ENCODE measurements around the gene SPATS2. TPM values are rescaled to one million over a fixed set of nuclear protein-coding genes. Genes with fewer than 3 reads are reported as not detected.

Gene SPATS2
- total RNA-seq, 1 donor from 2014 or later, result 49.5 TPM

DNA sequence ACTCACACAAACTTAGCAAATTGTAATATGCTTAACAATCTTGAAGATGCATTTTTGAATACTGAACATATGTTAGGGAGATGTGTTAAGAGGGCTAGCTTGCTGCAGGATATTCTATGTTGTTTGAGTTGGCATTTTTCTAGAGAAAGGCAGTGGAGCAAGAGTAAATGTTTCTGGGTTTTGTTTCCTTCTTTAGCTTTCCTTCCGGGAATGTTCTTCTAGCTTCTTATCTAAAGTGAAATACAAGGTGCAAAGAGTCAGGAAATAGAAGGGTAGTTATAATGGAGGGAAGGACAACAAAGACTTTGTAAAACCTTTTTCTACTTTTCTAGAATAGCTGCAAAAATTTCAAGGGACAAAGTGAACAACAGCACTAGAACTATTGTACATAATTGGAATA, 94.0 kb downstream of the SPATS2 start:
- Mint-ChIP-seq H3K9me3 (no peaks in the 10 kb centered on the region), H3K27me3 (ENCODE audit: insufficient read depth, low read depth) (peaks cover 6% of the 10 kb centered on the region), H3K27ac (no peak overlapping the region), H3K4me1 (peaks cover 22% of the 10 kb centered on the region), H3K4me3 (no peak overlapping the region), H3K36me3 (peaks cover 16% of the 10 kb centered on the region)
- TF ChIP-seq, protein P1, sequence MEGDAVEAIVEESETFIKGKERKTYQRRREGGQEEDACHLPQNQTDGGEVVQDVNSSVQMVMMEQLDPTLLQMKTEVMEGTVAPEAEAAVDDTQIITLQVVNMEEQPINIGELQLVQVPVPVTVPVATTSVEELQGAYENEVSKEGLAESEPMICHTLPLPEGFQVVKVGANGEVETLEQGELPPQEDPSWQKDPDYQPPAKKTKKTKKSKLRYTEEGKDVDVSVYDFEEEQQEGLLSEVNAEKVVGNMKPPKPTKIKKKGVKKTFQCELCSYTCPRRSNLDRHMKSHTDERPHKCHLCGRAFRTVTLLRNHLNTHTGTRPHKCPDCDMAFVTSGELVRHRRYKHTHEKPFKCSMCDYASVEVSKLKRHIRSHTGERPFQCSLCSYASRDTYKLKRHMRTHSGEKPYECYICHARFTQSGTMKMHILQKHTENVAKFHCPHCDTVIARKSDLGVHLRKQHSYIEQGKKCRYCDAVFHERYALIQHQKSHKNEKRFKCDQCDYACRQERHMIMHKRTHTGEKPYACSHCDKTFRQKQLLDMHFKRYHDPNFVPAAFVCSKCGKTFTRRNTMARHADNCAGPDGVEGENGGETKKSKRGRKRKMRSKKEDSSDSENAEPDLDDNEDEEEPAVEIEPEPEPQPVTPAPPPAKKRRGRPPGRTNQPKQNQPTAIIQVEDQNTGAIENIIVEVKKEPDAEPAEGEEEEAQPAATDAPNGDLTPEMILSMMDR (IDR thresholded peaks at IDR 0.05), result no peak
- no peak for TF ChIP-seq EZH2 (IDR thresholded peaks at IDR 0.05)
- no peak for TF ChIP-seq EZH2phosphoT487 (IDR thresholded peaks at IDR 0.05)
- Histone ChIP-seq H4K20me1 (ENCODE audit: low read depth) (peaks cover 3% of the 10 kb centered on the region), H3K36me3 (peaks cover 5% of the 10 kb centered on the region), H3K4me3 (no peak overlapping the region), H2AFZ (replicated peaks) (no peak overlapping the region), H3K4me2 (no peak overlapping the region), H3K9ac (no peak overlapping the region), H3F3A (ENCODE audit: low read depth) (peaks cover 6% of the 10 kb centered on the region), H3K9me3 (ENCODE audit: low read depth) (no peaks in the 10 kb centered on the region), H3K4me1 (peaks cover 4% of the 10 kb centered on the region), H3K27me3 (no peaks in the 10 kb centered on the region), H3K79me2 (ENCODE audit: low read depth) (peaks cover 4% of the 10 kb centered on the region), H3K27ac (no peak overlapping the region)
- no peak for DNase-seq (ENCODE audit: low spot score)

DNA sequence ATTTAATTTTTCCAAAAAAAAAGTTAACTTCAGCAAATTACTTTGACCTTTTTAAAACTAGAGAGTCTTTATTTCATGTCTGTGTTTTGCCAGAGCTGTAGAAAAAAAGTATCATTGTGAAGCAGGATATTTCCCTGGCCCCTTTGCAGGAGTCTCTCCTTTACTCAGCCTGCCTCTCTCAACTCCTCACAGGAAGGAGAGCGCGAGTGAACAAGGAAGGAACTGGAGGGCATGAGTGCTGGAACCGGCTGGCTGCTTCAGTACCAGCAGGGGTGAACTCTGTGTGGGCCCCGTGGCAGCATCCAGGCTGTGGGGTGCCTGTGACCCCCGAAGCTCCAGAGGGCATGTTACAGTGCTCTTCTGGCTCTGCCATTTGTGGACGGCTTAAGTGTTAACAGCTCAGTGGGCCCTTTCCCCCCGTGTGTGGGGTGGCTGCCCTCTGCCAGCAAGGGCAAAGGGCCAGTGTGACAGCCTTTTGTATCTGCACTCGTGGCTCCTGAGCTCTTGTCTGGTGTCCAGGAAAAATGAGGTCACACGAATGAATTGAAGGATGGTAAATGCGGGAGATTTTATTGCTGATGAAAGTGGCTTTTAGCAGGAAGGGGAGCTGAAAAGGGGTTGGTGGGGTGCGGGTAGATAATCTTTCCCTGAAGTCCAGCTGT, 95.0 kb downstream of the SPATS2 start:
- Mint-ChIP-seq H3K36me3 (peaks cover 18% of the 10 kb centered on the region), H3K4me3 (no peak overlapping the region), H3K4me1 (peaks cover 22% of the 10 kb centered on the region), H3K9me3 (no peaks in the 10 kb centered on the region), H3K27me3 (ENCODE audit: insufficient read depth, low read depth) (peaks cover 6% of the 10 kb centered on the region), H3K27ac (peak overlapping the region; percentile 82)
- H3K36me3 ChIP-seq, result peaks cover 5% of the 10 kb centered on the region
- no peaks in the 10 kb centered on the region for H3K27me3 ChIP-seq
- no peak overlapping the region for H3K9ac ChIP-seq
- peaks cover 4% of the 10 kb centered on the region for H3K4me1 ChIP-seq
- peak; percentile 16 for DNase-seq (ENCODE audit: low spot score)
- H3K79me2 ChIP-seq (ENCODE audit: low read depth), result peaks cover 4% of the 10 kb centered on the region
- no peak overlapping the region for H2AFZ ChIP-seq (replicated peaks)
- no peaks in the 10 kb centered on the region for H4K20me1 ChIP-seq (ENCODE audit: low read depth)
- H3F3A ChIP-seq (ENCODE audit: low read depth), result peaks cover 6% of the 10 kb centered on the region
- TF ChIP-seq, protein P1 (IDR thresholded peaks at IDR 0.05), result no peak
- TF ChIP-seq EZH2phosphoT487 (IDR thresholded peaks at IDR 0.05) (no peak), EZH2 (IDR thresholded peaks at IDR 0.05) (no peak)
- no peaks in the 10 kb centered on the region for H3K9me3 ChIP-seq (ENCODE audit: low read depth)
- H3K4me2 ChIP-seq, result no peak overlapping the region
- peak overlapping the region; percentile 35 for H3K27ac ChIP-seq
- no peak overlapping the region for H3K4me3 ChIP-seq

- no peak for DNase-seq (ENCODE audit: low spot score)
- no peak overlapping the region for H3K4me3 ChIP-seq
- H3K4me1 ChIP-seq, result peaks cover 4% of the 10 kb centered on the region
- TF ChIP-seq EZH2phosphoT487 (IDR thresholded peaks at IDR 0.05) (no peak), EZH2 (IDR thresholded peaks at IDR 0.05) (no peak)
- TF ChIP-seq, protein P1 (IDR thresholded peaks at IDR 0.05), result no peak
- H2AFZ ChIP-seq (replicated peaks), result no peak overlapping the region
- no peaks in the 10 kb centered on the region for H3K79me2 ChIP-seq (ENCODE audit: low read depth)
- H3K4me1 Mint-ChIP-seq, result peaks cover 20% of the 10 kb centered on the region
- no peak overlapping the region for H3K27ac ChIP-seq
- H3K4me2 ChIP-seq, result no peak overlapping the region
- peaks cover 19% of the 10 kb centered on the region for H3K36me3 Mint-ChIP-seq
- H3K9me3 Mint-ChIP-seq, result no peaks in the 10 kb centered on the region
- no peak overlapping the region for H3K27ac Mint-ChIP-seq
- no peaks in the 10 kb centered on the region for H3K27me3 ChIP-seq
- H3K27me3 Mint-ChIP-seq (ENCODE audit: insufficient read depth, low read depth), result peaks cover 6% of the 10 kb centered on the region
- H3K36me3 ChIP-seq, result peaks cover 5% of the 10 kb centered on the region
- H3K9ac ChIP-seq, result no peak overlapping the region
- H4K20me1 ChIP-seq (ENCODE audit: low read depth), result no peaks in the 10 kb centered on the region
- no peak overlapping the region for H3K4me3 Mint-ChIP-seq
- H3F3A ChIP-seq (ENCODE audit: low read depth), result peaks cover 6% of the 10 kb centered on the region
- H3K9me3 ChIP-seq (ENCODE audit: low read depth), result no peaks in the 10 kb centered on the region
Measured at GRCh38 chr12:49465132-49465531, 97.9 kb downstream of the SPATS2 start.
